CD14-positive monocyte (primary cell): ENCODE measurements around the gene PLBD2. TPM values are rescaled to one million over a fixed set of nuclear protein-coding genes. Genes with fewer than 3 reads are reported as not detected.

Source experiments
- DNase-seq, 3 donors: peaks; one replicate each; pipeline ENCODE4 v3.0.0-alpha.2; 2011 to 2022
- H2AFZ ChIP-seq: 2 replicates; pipeline ENCODE4 v1.6.0; 2012; ENCODE audit warnings: mild to moderate bottlenecking, low read depth, low read length, inconsistent platforms; ENCODE audit not compliant: insufficient read depth, poor library complexity, severe bottlenecking
- H3K27ac ChIP-seq, 2 donors: 1 replicate in 1 of 2; 2 replicates in 1 of 2; pipeline ENCODE4 v1.5.1; 2012 to 2013; ENCODE audit warnings: low read length in 2 of 2, control low read depth in 1 of 2, inconsistent platforms in 1 of 2, low read depth in 1 of 2, mild to moderate bottlenecking in 1 of 2
- H3K27me3 ChIP-seq, 2 donors: one replicate each; pipeline versions ENCODE4 v1.6.0 to v1.6.1; 2011 to 2013; ENCODE audit warnings: low read length in 2 of 2; ENCODE audit not compliant: control insufficient read depth in 2 of 2, insufficient read depth in 2 of 2
- H3K36me3 ChIP-seq, 2 donors: replicated peaks in 1 of 2; 1 replicate in 1 of 2; 2 replicates in 1 of 2; pipeline versions ENCODE4 v1.5.1 to v1.6.1; 2012 to 2013; ENCODE audit warnings: low read length in 2 of 2, control low read depth in 1 of 2, inconsistent platforms in 1 of 2, mild to moderate bottlenecking in 1 of 2; ENCODE audit not compliant: insufficient read depth in 2 of 2, control insufficient read depth in 1 of 2
- H3K4me1 ChIP-seq, 2 donors: 1 replicate in 1 of 2; 2 replicates in 1 of 2; pipeline versions ENCODE4 v1.5.1 to v1.6.1; 2012 to 2013; ENCODE audit warnings: low read length in 2 of 2, control low read depth in 1 of 2, inconsistent platforms in 1 of 2, mild to moderate bottlenecking in 1 of 2, moderate library complexity in 1 of 2; ENCODE audit not compliant: insufficient read depth in 2 of 2, control insufficient read depth in 1 of 2
- H3K4me2 ChIP-seq: replicated peaks from 2 replicates; pipeline ENCODE3; 2012; ENCODE audit warnings: low read length, moderate library complexity, mild to moderate bottlenecking; ENCODE audit not compliant: poor library complexity, severe bottlenecking; ENCODE audit errors: extremely low read depth
- H3K4me3 ChIP-seq, 3 experiments: fragments of 200-600 bp in 1 of 3; sonication (generic) in 1 of 3; replicated peaks in 1 of 3; 1 replicate in 2 of 3; 2 replicates in 1 of 3; pipeline ENCODE4 v1.5.1; 2011 to 2013; ENCODE audit warnings: low read length in 3 of 3, mild to moderate bottlenecking in 3 of 3, control low read depth in 2 of 3, low read depth in 2 of 3, inconsistent platforms in 1 of 3, moderate library complexity in 1 of 3
- H3K79me2 ChIP-seq: 2 replicates; pipeline ENCODE4 v1.6.0; 2012; ENCODE audit warnings: mild to moderate bottlenecking, control low read depth, inconsistent platforms, low read length, moderate library complexity; ENCODE audit not compliant: insufficient read depth
- H3K9ac ChIP-seq: 2 replicates; pipeline ENCODE4 v1.6.0; 2017; ENCODE audit warnings: low read length, mild to moderate bottlenecking; ENCODE audit not compliant: insufficient read depth, poor library complexity, severe bottlenecking
- H3K9me3 ChIP-seq, 2 donors: replicated peaks in 1 of 2; 1 replicate in 1 of 2; 2 replicates in 1 of 2; pipeline versions ENCODE4 v1.5.1 to v1.6.1; 2012 to 2013; ENCODE audit warnings: low read length in 2 of 2, control low read depth in 1 of 2; ENCODE audit not compliant: control insufficient read depth in 1 of 2, insufficient read depth in 1 of 2
- H4K20me1 ChIP-seq: 2 replicates; pipeline ENCODE4 v1.6.0; 2012; ENCODE audit warnings: mild to moderate bottlenecking, low read length, control low read depth, moderate library complexity; ENCODE audit not compliant: insufficient read depth
- H3K27ac Mint-ChIP-seq, 7 donors: one replicate each; pipeline ENCODE4 v1.8.0; 2020; ENCODE audit warnings: mild to moderate bottlenecking in 7 of 7, mixed read lengths in 7 of 7, moderate library complexity in 6 of 7, inconsistent platforms in 2 of 7
- H3K27me3 Mint-ChIP-seq, 3 donors: one replicate each; pipeline ENCODE4 v1.8.0; 2021 to 2022; ENCODE audit warnings: low read depth in 3 of 3, mild to moderate bottlenecking in 3 of 3, mixed read lengths in 3 of 3, moderate library complexity in 3 of 3, inconsistent platforms in 1 of 3
- H3K36me3 Mint-ChIP-seq, 2 donors: one replicate each; pipeline ENCODE4 v1.8.0; 2020; ENCODE audit warnings: mixed read lengths in 2 of 2, inconsistent platforms in 1 of 2, mild to moderate bottlenecking in 1 of 2
- H3K4me1 Mint-ChIP-seq: one replicate; pipeline ENCODE4 v1.8.0; 2020; ENCODE audit warnings: mild to moderate bottlenecking, mixed read lengths
- H3K4me3 Mint-ChIP-seq, 2 donors: one replicate each; pipeline ENCODE4 v1.8.0; 2020; ENCODE audit warnings: mild to moderate bottlenecking in 2 of 2, mixed read lengths in 2 of 2, moderate library complexity in 1 of 2
- H3K9me3 Mint-ChIP-seq, 7 donors: one replicate each; pipeline ENCODE4 v1.8.0; 2020 to 2022; ENCODE audit warnings: mixed read lengths in 7 of 7, mild to moderate bottlenecking in 6 of 7, moderate library complexity in 6 of 7, inconsistent platforms in 2 of 7
- WGBS: methylation state at CpG from one replicate; pipeline ENCODE4 v1.1.5; 2013; ENCODE audit warnings: missing lambda C conversion rate; ENCODE audit not compliant: insufficient coverage; 5-methylcytosine and 5-hydroxymethylcytosine counted together
- intact Hi-C, 2 donors: fragments of 100-400 bp; cut with micrococcal nuclease; formaldehyde crosslinking; loops; one replicate each; pipeline versions ENCODE4 v1.15.0 to v1.15.1; 2023
- polyA plus RNA-seq, 3 donors: library from polyadenylated mRNA; depleted of rRNA in 1 of 3; unstranded in 2 of 3; stranded (reverse) in 1 of 3; fragments of 300-500 nt in 2 of 3; fragments of >200 nt in 1 of 3; fragmentation: Illumina TruSeq in 2 of 3; gene quantifications; 1 replicate in 2 of 3; 2 replicates in 1 of 3; pipeline ENCODE4 v1.2.3, GENCODE V29; 2012 to 2021
- TF ChIP-seq, protein P1 (sequence below): fragments of 200-600 bp; IDR thresholded peaks from one replicate; pipeline ENCODE4 v1.8.0; 2022; ENCODE audit warnings: antibody characterized with exemption, mild to moderate bottlenecking

PLBD2 gene
- polyA plus RNA-seq, 3 donors = 8.5 to 12.4 (median 8.8) TPM

DNA sequence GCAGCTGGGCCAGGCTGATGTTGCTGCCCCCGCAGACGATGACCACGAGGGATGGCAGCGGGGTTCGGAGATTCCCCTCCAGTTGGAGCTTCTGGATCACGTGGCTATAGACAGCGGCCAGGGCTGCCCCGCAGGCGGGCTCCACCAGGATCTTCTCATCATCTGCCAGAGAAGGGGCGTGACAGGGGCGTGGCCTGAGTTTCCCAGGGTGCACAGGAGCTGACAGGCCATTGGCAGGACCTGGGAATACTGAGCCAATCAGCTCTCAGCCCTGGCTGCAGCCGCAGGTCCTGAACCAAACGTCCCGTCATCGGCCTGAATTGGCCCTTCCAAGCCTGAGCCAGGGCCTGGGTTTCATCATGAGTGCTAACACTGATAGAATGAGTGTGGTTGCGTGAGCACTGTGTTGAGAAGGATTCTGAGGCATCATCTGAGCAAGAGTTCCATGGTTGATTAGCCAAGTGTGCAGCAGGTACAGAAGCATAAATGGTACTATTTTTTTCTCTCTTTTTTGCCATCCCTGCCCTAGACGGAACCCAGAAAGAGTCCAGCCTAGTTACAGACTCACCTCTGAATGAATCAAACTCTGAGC is 34.7 kb downstream of the PLBD2 start:
- intact Hi-C loops = loop anchor here in 1 of 2 donors (5.0 kb wide), 1 partner anchor 34 kb away; no protein-coding TSS in a partner anchor
- H3K36me3 Mint-ChIP-seq = peaks cover 10% of the 10 kb centered on the region in 2 donors
- H3K9me3 ChIP-seq = no peaks in the 10 kb centered on the region
- H3K27me3 ChIP-seq = no peaks in the 10 kb centered on the region
- no peaks in the 10 kb centered on the region for H4K20me1 ChIP-seq
- H3K36me3 ChIP-seq = peaks cover 8 to 28% of the 10 kb centered on the region in 2 donors
- WGBS = 95% methylated on average over 17 of the region's 17 CpGs
- no peak overlapping the region for H3K4me2 ChIP-seq
- H3K4me1 ChIP-seq = no peaks in the 10 kb centered on the region
- no peak overlapping the region for H3K27ac Mint-ChIP-seq
- no peak overlapping the region for H3K4me3 Mint-ChIP-seq
- H3K9me3 Mint-ChIP-seq = peaks cover 0 to 12% (median 0%) of the 10 kb centered on the region in 7 donors
- no peak overlapping the region for H3K27ac ChIP-seq
- no peak overlapping the region for H3K9ac ChIP-seq
- TF ChIP-seq, protein P1, sequence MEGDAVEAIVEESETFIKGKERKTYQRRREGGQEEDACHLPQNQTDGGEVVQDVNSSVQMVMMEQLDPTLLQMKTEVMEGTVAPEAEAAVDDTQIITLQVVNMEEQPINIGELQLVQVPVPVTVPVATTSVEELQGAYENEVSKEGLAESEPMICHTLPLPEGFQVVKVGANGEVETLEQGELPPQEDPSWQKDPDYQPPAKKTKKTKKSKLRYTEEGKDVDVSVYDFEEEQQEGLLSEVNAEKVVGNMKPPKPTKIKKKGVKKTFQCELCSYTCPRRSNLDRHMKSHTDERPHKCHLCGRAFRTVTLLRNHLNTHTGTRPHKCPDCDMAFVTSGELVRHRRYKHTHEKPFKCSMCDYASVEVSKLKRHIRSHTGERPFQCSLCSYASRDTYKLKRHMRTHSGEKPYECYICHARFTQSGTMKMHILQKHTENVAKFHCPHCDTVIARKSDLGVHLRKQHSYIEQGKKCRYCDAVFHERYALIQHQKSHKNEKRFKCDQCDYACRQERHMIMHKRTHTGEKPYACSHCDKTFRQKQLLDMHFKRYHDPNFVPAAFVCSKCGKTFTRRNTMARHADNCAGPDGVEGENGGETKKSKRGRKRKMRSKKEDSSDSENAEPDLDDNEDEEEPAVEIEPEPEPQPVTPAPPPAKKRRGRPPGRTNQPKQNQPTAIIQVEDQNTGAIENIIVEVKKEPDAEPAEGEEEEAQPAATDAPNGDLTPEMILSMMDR = no peak
- H3K27me3 Mint-ChIP-seq = peaks cover 5 to 10% (median 6%) of the 10 kb centered on the region in 3 donors
- no peak overlapping the region for H2AFZ ChIP-seq
- H3K79me2 ChIP-seq = no peaks in the 10 kb centered on the region
- no peaks in the 10 kb centered on the region for H3K4me1 Mint-ChIP-seq
- H3K4me3 ChIP-seq = no peak overlapping the region
- no peak for DNase-seq

DNA sequence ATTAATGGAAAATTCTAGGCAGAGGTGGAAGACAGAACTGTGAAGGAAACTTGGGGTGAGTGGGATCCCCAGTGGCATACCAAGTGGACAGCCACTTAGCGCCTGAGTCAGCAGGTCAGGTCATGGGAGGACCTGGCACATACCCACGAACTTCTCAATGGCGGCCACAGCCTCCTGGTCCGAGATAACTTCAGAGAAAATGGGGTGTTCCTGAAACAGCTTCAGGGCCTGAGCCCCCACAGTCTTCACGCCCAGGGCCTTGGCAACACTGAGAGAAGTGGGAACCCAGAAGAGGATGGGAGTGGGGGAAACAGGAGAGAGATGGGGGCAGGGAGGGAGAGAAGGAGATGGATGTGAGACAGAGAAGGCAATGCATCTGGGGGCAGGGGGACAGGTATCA is 35.4 kb downstream of the PLBD2 start:
- Mint-ChIP-seq H3K4me3 (no peak overlapping the region), H3K27me3 (peaks cover 5 to 9% (median 7%) of the 10 kb centered on the region in 3 donors), H3K36me3 (peaks cover 3% of the 10 kb centered on the region in 2 donors), H3K9me3 (peaks cover 0 to 12% (median 0%) of the 10 kb centered on the region in 7 donors), H3K27ac (peak overlapping the region in 1 of 7 donors; percentile 41), H3K4me1 (no peaks in the 10 kb centered on the region)
- intact Hi-C loops = loop anchor here in 1 of 2 donors (5.0 kb wide), 1 partner anchor 34 kb away; no protein-coding TSS in a partner anchor
- peaks cover 2 to 22% of the 10 kb centered on the region in 2 donors for H3K36me3 ChIP-seq
- H3K4me3 ChIP-seq = no peak overlapping the region
- no peaks in the 10 kb centered on the region for H3K4me1 ChIP-seq
- no peak overlapping the region for H3K9ac ChIP-seq
- no peaks in the 10 kb centered on the region for H3K27me3 ChIP-seq
- H3K9me3 ChIP-seq = no peaks in the 10 kb centered on the region
- no peak overlapping the region for H2AFZ ChIP-seq
- H3K4me2 ChIP-seq = no peak overlapping the region
- no peaks in the 10 kb centered on the region for H4K20me1 ChIP-seq
- DNase-seq = no peak
- WGBS = 94% methylated on average over 3 of the region's 5 CpGs
- H3K27ac ChIP-seq = no peak overlapping the region
- no peaks in the 10 kb centered on the region for H3K79me2 ChIP-seq
- TF ChIP-seq, protein P1 = no peak
